HG03064 (cell line): ENCODE results near the gene UBE2D1.
A peak's percentile ranks its signal among the peaks of the same experiment; 100 is the strongest.

ENCODE experiments used
- ATAC-seq: cut with Tn5 transposase; IDR thresholded peaks from one replicate; pipeline ENCODE4 v1.9.1; 2021; ENCODE audit warnings: low read depth; ENCODE audit not compliant: unreplicated experiment

The UBE2D1 gene

GRCh38 chr10:58334817-58335305 is at the start of gene UBE2D1:
UBE2D1 (plus strand) TSS chr10:58335006; CDS start chr10:58335202, 196 bp downstream.
- ATAC-seq: peak; percentile 97

DNA sequence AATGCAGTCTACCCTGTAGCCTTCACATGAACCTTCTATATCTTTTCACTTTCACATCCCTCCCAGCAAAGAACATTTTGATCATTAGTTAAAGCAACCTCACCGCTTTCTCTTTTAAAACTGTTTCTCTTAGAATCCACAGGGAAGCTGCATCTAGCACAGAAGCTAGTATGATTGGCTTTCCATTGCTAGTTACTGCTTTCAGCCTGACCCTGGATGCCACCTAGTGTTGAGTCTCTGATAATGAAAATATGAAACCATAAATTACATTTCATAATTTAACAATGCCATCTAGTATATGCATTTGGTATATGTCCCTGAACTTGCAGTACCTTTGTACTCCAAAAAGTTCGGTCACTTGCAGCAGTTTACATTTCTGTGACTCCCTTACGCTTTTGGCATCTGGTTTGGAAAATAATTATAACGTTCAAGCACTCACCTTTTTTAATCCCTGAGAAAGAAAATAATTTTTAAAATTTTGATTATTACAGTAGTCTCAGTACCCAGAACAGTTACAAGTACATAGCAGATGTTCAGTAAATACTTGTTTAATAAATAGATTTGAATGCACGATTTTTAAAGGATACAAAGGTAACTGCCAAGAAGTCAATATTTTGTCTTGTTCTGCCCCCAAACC is 43.1 kb upstream of the UBE2D1 start:
- ATAC-seq: peak; percentile 65

- ATAC-seq: no peak
Observed at GRCh38 chr10:58293989-58294388, 40.8 kb upstream of the UBE2D1 start.

GRCh38 chr10:58299580-58299979 is 35.2 kb upstream of the UBE2D1 start:
- ATAC-seq: peak; percentile 88

- no peak for ATAC-seq
Observed at GRCh38 chr10:58300676-58301075, 34.1 kb upstream of the UBE2D1 start.

DNA sequence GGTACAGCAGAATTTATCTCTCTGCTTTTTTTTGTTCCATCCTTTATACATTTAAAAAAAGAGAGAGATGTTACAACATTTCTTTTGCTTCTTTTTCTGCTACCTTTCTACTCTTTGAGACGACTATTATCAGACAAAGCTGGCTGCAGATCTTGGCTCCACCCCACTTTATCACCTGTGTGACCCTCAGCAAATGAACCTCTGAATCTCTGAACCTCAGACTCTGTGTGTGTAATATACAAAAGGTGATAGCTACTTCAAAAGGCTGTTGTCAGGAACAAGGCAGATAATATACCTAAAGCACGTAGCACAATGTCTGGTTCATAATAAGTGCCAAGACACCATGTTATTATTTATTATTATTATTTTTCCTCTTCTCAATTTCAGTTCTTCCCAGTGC is 32.6 kb upstream of the UBE2D1 start:
- no peak for ATAC-seq

- ATAC-seq: no peak
Observed at GRCh38 chr10:58304099-58304633, 30.6 kb upstream of the UBE2D1 start.

- no peak for ATAC-seq
Observed at GRCh38 chr10:58305821-58306220, 29.0 kb upstream of the UBE2D1 start.

GRCh38 chr10:58307676-58308075 is 27.1 kb upstream of the UBE2D1 start:
- ATAC-seq: no peak

DNA sequence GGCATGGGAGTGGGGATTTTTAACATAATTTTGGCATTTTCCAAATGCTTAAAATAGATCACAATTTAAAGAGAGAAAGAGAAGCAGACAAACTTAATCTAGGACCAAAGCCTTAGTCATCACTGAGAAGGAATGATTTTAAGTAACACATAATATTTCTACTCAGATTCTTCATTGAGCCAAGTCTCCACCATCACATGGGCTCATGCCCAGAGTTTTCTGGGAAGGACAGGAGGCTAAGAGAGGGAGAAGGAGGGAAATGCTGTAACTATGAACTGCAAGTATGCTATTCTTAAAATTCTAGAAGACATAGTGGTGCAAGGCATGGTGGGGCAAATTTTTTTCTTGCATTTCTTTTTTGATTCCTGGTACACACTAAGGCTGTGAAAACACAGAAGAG is 23.8 kb upstream of the UBE2D1 start:
- ATAC-seq: no peak

DNA sequence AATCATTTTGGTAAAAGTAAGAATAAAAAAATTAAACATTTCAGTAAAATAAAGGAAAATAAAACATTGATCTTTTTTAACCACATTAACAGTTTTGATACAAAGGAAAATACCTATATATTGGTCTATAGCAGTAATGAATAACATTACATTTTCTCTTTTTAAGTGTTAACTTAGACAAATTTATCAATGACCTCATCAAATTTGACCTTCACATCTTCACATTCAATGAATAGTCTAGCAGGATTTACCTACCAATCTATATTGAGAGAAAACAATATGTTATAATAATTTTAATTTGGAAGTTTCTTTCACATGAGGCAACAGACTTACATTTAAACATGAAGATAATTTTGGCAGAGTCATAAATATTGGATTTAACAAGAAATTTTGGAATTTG is 17.9 kb upstream of the UBE2D1 start:
- no peak for ATAC-seq

GRCh38 chr10:58318346-58318745 is 16.5 kb upstream of the UBE2D1 start:
- ATAC-seq: no peak

- no peak for ATAC-seq
Observed at GRCh38 chr10:58319599-58319998, 15.2 kb upstream of the UBE2D1 start.

DNA sequence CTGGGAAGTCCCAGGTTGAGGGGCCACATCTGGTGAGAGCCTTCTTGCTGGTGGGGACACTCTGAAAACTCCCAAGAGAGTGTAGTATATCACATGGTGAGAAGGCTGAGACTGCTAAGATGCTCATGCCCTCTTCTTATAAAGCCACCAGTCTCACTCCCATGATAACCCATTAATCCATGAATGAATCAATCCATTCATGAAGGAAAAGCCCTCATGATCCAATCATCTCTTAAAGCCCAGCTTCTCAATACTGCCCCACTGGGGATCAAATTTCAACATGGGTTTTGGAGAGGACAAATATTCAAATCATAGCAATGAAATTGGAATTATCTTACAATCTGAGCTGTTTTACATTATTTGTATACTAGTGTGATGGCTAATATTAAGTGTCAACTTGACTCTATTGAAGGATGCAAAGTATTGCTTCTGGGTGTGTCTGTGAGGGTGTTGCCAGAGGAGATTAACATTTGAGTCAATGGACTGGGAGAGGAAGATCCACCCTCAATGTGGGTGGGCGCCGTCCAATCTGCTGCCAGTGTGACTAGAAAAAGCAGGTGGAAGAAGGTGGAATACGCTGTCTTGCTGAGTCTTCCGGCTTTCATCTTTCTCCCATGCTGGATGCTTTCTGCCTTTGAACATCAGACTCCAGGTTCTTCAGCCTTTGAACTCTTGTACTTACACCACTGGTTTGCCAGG is 14.3 kb upstream of the UBE2D1 start:
- no peak for ATAC-seq

- ATAC-seq: no peak
Observed at GRCh38 chr10:58322072-58322834, 12.6 kb upstream of the UBE2D1 start.

GRCh38 chr10:58322835-58323209 is 12.0 kb upstream of the UBE2D1 start:
- ATAC-seq: no peak

- no peak for ATAC-seq
Observed at GRCh38 chr10:58326967-58327381, 7.8 kb upstream of the UBE2D1 start.

DNA sequence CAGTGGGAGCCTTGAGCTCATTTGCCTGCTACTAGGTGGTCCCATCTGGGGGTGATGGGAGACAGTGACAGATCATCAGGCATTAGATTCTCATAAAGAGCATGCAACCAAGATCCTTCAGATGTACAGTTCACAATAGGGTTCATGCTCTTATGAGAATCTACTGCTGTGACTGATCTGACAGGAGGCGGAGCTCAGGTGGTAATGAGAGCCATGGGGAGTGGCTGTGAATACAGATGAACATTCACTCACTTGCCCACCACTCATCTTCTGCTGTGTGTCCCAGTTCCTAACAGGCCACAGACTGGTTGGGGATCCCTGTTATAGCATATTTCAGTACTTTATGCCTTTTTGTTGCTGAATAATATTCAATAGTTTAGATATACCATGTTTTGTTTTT is 6.6 kb upstream of the UBE2D1 start:
- no peak for ATAC-seq

GRCh38 chr10:58330431-58330830 is 4.4 kb upstream of the UBE2D1 start:
- no peak for ATAC-seq

GRCh38 chr10:58331646-58332045 is 3.2 kb upstream of the UBE2D1 start:
- ATAC-seq: no peak

DNA sequence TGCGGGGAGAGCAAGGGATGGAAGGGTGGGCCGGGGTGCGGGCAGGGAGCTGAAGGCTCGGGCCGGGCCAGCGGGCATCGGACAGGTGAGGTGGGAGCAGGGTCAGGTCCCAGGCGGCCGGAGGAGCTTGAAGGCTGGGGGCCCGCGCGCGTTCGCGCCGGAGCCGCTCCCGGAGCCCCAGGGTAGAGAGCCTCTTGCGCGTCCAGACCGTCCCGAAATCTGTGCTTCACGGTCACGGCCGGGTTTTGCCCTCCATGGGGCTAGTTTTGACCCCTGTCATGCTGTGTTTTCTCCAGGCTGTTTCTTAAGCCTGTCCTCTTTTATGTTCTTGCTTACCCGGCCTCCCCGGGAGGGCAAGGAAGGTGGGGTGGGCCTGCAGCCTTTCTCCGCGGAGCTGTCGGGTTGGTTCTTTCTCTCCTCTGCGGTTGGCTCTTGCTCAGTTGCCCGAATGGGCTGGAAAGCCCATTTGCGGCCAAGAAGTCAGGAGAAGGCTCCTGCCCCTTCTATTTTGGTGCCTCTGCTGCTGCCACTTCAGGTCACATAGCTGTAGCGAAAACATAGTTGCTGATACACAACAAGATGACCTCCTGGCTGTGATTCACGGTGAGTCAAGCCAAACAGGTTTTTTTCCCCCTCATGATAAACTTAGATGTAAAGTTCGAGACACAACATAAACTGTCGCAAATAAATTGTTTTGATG is 650 bp downstream of the UBE2D1 start:
- peak; percentile 42 for ATAC-seq
